ENCODE measurements around the gene HES6. TPM values are rescaled to one million over a fixed set of nuclear protein-coding genes. Genes with fewer than 3 reads are reported as not detected.

The HES6 gene
- total RNA-seq, 1 donor from 2014 or later: 80.8 TPM

Other genes with a start within 250 kb of the HES6 start
- gene SCLY, start 179.0 kb downstream of the HES6 start, total RNA-seq: 9.2 TPM
- 0.16 TPM for gene ESPNL, start 139.7 kb downstream of the HES6 start, total RNA-seq
- 0.16 TPM for gene KLHL30, start 101.4 kb downstream of the HES6 start, total RNA-seq
- 1.6 TPM for gene ERFE, start 81.1 kb downstream of the HES6 start, total RNA-seq
- 78.3 TPM for gene ILKAP, start 36.3 kb downstream of the HES6 start, total RNA-seq
- 5.5 TPM for gene PER2, start 48.6 kb upstream of the HES6 start, total RNA-seq
- 10.5 TPM for gene TRAF3IP1, start 80.5 kb upstream of the HES6 start, total RNA-seq
- gene ASB1, start 186.9 kb upstream of the HES6 start, total RNA-seq: 17.8 TPM